Cerebellar nuclear complex (tissue), 1 donor: ENCODE measurements around the gene KCNF1.
"Not testable (repeated sequence)": the region's sequence is repeated elsewhere in the genome, so short reads cannot be mapped to it uniquely, and the experiment has no call there.

Experiments
- DNase-seq, 2 experiments: peaks; one replicate each; lab custom pipeline; 2025; lab: John Stamatoyannopoulos, UW

KCNF1 gene

DNA sequence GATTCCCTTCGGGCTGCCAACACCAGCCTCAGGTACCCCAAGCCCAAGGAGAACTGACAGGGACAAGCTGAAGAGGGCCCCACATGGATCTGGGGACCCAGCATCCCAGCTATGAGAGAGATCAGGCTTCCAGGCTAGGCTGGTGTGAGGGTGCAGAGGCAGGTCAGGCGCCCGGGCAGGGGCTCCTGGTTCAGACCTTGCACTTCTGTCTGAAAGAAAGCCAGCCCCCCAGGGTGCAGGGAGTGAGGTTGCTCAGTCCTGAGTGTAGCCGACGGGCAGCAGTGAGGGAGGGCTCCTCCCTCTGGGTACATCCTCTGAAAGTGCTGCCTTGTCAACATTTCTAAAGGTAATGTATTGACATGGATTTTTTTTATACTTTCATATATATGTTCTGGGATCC, 33.1 kb downstream of the KCNF1 start:
- DNase-seq: no peak

DNA sequence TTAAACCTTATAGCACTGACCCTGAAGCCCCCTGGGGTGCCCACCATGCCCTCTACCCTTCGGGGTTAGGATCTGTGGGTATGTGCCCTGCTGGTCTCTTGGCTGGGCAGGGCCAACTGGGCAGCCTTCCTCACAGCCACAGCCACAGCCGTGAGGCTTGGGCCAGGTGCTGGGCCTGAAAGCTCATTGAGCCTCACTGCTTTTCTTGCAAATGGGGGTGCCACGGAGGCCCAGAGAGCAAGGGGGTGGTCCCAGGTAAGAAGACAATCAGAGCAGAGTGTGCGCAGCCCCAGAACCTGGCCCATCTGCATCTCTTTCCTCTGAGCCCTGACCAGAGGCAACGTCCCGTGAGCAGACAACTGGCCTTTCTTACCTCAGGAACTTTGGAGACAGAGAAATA, 34.7 kb downstream of the KCNF1 start:
- no peak for DNase-seq

DNA sequence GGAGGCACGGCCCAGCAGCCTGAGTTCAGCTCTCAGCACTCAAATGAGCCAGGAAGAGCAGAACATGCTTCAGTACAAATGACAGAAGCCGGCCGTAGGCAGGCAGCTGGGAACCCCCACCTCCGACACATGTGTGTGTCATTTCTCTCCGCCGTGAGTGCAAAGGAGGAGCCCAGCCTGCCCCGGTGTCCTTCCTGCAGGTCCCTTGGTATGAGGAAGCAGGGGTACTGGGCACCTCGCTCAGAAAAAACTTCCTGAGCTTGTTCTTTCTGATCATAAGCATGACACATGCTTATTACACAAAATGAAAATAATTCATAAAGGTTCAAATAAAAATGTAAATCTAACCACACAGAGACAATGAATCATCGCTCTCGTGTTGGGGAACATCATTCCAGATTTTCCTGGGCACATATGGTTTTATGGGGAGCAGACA, 35.3 kb downstream of the KCNF1 start:
- no peak for DNase-seq

DNA sequence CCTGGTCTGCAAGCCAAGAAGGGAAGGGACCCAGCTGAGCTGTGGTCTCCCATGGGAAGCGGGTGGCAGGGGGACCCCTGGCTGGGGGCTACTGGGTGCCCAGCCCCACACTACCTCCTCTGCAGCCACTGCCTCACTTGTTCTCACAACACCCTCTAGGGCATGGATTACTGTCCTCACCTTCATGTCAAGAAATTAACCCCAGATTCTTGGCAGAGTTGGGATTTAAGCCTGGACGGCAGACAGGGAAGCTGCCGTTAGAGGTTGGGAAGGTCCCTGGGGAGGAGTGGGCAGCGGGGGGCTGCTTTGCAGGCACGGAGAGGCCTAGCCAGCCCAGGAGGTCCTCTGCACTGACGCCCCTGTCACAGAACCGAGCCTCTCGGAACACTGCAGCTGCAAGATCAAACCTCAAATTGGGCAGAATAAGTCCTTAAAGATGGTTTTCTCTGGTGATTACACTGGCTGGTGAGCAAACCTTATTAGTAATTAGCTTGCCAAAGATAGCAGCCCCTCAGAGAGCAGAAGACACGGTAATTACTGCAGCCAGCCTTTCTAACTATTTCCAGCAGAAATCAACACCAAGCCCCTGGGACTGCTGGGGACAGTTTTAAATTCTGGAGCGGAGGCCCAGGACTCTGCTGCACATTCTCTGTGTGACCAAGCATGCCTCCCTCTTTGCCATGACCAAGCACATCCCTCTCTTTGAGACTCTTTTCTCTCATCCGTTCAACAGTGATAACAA, 35.9 kb downstream of the KCNF1 start:
- DNase-seq: no peak

DNA sequence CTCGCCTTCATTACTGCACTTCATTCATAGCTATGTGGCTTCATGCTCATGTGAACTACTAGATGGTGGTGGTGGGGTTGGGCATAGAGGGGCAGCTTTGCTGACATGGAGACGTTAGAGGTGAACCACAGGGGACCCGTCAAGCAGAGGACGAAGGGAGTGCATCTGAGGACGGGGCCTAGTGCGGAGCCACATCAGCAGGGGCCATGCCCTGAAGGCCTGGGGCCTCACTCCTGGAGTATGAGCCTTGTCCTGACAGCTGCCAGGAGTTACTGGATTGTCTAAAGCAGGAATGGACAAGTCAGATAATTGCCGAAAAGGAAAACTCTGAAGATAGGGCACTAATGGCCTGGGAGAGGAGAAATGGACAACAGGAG, 36.4 kb downstream of the KCNF1 start:
- DNase-seq: no peak

DNA sequence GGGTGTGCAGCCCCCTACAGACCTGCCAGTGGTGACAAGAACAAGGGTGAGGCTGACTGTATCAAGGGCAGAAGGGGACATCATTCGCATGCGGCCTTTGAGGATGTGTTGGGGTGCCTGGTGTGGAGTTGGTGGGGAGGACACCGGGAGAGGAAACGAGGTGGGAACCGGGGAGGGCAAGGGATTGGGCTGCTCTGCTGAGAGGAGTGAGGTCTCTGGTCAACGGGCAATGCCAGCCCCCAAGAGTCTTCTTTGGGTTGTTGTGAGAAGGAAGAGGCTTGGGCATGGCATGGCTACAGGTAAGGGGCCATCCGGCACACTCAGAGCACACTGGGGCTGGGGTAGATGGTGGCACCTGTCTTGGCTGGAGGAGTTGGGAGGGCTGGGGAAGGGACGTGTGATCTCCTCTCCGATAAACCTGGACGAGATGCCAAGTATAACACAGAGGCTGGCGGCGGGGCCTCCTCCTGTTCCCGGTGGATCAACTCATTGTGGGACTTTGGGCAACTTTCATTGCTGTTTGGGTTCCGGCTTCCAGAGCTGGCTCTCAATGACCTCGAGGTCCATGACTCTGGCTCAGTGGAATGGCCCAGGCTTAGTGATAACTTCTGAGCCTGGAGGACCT, 37.0 kb downstream of the KCNF1 start:
- DNase-seq: no peak

DNA sequence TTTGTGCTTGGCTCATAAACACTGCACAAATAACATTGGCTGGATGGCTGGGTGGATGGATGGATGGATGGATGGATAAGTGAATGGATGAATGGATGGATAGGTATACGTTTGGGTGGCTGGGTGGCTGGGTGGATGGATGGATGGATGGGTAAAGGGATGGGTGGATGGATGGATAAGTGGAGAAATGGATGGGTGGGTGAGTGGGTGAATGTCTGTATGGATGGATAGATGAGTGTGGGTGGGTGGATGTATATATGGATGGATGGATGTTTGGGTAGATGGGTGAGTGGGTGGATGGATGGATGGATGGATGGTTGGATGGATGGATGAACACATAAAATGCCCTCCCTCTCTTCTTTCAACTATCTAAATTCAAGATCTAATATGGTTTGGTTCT, 38.1 kb downstream of the KCNF1 start:
- no peak for DNase-seq

DNA sequence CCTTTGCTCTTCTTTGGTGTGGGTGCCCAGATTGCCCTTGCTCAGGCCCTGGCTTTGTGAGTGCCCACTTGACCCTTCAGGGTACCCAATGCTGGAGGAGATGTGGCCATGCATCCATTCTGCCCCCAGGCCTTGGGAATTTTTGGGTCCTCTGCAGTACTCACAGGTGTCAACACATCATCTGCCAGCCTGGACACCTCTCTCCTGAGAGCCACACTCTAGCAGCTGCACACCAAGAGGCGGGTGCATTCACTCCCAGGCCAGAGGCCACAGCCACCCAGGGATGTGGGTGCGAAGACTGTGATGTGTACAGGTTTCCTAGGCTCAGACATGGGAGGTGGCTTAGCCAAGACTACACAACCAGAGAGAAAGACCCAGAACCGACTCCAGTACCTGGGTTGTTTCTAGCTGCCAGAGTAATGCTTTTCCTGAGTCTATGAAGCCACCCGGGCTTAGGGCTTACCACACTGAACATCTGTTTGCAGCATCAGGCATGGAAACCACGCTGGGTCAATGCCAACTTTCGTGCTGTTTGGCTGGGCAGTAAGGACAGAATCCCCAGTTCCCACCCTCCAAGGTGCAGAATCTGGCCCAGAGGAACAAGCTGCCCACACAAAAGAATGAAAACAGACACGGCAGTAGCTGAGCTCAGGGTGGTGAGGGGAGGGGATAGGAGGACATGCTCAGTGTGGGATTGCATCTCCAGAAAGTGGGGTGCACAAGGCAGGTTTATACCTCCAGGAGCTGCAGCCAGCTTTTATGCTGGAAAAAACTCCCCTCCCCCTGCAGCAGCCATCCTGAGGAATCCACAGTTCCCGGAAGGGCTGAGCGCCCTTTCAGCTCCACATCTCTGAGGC, 40.1 kb downstream of the KCNF1 start:
- DNase-seq: no peak

DNA sequence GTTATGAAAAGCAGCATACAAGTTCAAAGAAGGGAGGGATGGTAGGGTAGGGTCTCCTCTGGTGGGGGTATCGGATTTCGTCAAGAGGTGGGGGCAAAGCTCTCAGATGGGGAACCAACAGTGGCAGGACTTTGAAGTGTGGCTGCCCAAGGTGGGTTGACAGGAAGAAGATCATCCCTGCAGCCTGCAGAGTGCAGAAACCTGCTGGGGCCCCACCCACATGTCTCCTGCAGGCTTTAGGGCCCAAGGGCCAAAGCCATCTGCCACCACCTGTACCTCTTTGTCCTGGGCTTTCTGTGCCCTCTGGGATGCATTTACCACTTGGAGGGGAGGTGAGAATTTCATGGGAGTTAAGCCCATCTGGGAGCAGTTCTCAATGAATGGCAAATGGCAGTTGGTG, 42.7 kb downstream of the KCNF1 start:
- no peak for DNase-seq

DNA sequence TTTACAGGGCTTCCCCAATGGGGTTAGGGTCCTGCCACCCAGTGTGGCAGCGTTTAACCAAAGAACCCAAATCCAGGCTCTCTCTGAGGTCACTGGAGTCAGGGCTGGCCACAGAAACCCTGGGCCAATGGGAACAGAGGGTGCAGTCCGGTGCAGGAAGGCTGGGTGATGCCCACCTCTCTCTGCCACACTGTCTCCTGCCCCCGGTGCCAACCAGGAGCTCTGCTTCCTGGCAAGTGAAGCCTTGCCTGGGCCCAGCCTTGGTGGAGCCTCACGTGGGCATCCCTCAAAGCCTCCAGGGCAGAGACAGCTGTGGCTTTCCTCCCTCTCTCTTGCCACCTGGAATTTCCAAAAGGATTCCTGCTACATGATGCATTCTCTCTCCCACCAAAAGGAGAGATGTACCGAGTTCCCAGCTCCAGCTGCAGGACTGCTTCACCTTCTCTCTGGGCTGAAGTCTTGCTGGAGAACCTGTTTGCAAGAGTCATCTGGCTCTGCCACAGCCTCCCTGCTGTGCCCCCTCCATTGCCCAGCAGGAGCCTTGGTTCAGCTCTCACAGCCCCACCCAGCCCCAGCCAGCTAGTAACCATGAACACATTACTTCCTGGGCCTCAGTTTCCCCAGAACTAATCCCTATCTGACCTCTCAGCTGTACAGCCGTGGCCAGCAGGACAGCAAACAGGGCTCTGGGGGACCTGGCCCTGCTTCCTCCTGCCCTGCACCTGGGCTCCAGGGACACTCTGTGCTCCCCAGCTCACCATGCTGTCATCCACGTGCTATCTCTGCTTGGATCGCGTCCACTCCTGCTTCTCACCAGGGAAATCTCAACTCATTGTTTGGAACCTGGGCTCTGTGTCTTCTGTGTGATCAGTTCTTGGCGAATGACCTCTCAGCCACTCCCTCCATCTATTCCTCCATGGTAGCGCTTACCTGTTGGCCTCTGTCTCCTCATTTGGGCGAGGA, 43.4 kb downstream of the KCNF1 start:
- DNase-seq: no peak

DNA sequence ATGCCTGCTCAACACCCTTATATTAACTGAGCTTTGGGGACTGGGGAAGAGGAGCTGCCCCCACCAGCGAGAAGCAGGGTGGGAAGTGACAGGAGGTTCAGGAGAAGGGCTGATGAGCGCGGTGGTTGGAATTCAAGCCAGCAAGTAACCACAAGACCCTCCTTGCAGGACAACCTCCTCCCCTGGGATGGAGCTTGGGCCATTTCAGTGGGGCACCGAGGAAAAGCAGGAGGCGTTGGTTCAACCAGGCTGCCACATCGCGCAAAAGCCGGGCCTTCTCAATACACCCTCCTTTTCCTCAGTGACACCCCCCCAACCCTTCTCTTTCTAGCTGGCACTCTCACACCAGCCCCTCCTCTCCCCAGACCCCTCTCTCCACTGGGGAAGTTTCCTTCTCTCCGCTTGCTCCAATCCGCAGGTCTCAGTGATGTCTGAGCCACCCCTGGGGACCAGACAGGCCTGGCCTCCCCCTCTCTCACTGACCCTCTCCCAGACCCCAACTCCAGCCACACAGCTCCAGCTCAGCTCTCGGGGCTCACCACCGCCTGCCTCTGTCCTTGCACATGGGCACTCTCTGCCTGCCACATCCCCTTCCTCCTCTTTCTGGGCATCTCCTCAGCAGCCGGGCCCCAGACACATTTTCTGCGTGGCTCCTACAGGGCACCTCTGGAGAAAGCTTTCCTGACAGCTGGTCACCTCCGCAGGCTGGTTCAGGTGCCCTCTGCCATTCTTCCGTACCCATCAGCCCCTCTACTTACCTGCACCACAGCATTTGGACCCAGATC, 44.5 kb downstream of the KCNF1 start:
- DNase-seq: no peak

DNA sequence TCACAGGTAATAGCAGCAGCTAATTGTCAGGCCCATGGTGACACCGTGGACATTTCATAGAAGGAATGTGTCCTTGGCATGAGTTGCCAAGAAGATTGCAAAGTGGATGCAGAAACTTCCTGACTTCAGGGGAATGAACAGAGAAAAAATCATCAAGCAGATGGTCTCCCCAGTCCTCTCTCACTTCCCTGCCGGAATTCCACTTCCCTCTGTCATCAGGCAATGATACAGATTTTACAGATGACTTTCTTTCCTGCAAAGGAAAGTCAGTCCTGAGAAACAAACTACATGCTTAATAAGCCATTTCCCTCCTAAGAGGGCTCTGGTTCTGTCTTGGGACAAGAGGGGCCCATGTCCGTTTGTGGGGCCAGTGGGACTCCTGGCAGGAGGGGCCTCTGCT, 45.7 kb downstream of the KCNF1 start:
- DNase-seq: no peak

DNA sequence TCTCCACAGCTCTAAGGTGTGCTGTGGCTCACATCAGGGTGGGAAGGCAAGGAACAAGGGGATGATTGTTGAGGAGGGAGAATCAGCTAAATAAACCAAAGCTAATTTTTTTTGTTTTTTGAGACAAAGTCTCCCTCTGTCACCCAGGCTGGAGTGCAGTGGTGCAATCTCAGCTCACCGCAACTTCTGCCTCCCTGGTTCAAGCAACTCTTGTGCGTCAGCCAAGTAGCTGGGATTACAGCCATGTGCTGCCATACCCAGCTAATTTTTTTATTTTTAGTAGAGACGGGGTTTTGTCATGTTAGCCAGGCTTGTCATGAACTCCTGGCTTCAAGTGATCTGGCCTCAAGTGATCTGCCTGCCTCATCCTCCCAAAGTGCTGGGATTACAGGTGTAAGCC, 46.7 kb downstream of the KCNF1 start:
- DNase-seq: not testable (repeated sequence)

DNA sequence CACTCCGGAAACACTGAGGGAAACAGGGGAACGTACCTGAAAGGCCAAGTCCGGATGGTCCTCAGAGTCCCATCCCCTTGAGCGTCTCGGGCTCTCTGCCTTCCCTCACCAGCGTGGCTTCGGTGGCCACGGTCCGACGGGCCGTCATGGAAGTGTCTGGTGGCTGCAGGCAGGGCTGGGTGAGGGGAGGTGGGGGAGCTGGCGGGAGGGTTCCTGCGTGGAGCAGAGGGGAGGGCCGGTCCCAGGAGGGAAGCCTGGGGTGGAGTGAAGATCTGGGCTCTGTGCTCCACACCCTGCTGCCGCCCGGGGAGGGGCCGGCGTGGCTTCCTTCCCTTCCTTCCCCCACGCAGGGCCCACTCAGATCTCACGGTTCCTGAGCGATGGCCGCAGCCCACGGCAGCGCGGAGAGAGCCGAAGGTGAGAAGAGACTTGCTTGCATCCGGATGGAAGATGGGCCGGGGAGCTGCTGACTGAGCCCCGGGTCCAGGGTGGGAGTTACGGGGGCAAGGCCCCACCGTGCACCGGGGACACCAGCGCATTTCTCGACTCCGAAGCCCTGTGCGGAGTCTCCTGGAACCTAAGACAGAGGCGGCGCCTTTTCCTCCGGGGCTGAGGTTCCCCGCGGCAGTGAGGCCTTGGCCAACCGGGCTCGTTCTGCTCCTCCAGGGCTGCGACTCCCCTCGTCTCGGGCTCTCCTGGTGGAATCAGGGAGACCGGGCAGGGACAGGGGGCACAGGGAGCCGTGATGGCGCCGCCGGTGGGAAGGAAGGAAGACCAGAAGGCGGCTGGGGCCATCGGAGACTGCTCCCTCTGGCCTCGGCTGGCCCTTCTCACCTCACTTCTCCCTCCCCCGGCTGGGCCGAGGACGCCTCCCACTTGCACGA, 49.1 kb downstream of the KCNF1 start:
- DNase-seq: no peak

DNA sequence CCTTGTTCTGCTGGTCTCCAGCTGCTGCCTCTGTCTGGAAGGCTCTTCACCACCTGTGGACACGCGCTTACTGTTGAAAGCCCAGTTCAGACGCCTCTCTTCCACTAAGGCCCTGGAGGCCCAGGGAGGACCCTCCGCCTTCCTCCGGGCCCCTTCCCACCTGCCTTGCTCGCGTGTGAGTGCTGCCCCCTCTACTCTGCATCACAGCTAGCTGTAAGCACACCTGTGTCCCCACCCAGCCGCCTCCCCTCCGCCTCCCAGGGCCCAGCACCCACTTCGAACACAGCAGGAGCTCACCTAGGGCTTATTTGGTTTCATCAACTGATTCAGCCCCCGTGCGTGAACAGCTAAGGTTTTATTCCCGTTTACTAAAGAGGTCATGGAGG, 49.7 kb downstream of the KCNF1 start:
- DNase-seq: no peak

DNA sequence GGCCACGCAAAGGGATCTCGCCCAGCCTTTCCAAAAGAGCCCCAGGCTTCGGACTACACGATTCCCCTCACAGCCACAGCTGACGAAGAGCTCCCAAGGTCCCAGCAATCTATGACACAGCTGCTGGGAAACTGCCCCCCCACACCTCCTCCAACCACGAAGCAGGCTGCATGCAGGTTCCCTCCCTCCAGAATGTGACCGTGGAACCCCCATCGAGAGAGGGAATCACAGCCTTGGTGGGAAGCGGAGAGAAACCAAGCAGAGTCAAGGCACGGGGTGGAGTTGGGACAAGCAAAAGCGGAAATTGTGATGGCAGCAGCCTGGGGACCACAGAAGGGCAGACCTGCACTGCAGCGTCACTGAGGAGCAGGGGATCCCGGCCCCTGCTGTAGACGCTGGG, 50.3 kb downstream of the KCNF1 start:
- DNase-seq: no peak

DNA sequence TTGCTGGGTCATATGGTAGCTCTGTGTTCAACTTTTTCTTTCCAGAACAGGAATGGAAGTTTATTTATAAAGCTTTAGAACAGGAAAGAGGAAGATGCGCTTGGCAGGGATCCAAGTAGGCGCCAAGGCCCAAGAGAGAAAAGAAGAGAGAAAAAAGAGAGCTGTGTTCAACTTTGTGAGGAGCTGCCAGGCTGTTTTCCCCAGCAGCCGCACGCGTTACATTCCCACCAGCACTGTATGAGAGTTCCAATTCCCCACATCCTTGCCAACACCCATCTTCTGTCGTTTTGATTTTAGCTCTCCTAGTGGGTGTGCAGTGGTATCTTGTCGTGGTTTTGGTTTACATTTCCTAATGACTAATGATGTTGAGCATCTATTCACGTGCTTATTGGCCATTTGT, 51.4 kb downstream of the KCNF1 start:
- no peak for DNase-seq
